Measurements from ENCODE around the gene CAMK1D.

The CAMK1D gene

GRCh38 chr10:12369982-12370381 is 20.6 kb downstream of the CAMK1D start:
- H3K27me3 ChIP-seq (ENCODE audit: insufficient read depth, low read depth, severe bottlenecking), result no peaks in the 10 kb centered on the region
- H3K4me3 ChIP-seq (ENCODE audit: low read depth, low read length), result no peak overlapping the region
- no peak overlapping the region for H3K27ac ChIP-seq
- H3K36me3 ChIP-seq, result no peaks in the 10 kb centered on the region
- H3K9me3 ChIP-seq (ENCODE audit: severe bottlenecking), result no peaks in the 10 kb centered on the region
- no peak for DNase-seq
- no peak for TF ChIP-seq CTCF (IDR thresholded peaks at IDR 0.05; ENCODE audit: low read depth, low read length)

GRCh38 chr10:12372846-12373245 is 23.5 kb downstream of the CAMK1D start:
- TF ChIP-seq CTCF (IDR thresholded peaks at IDR 0.05; ENCODE audit: low read depth, low read length), result no peak

GRCh38 chr10:12375076-12375504 is 25.7 kb downstream of the CAMK1D start:
- DNase-seq, result peak; percentile 36
- no peak for TF ChIP-seq CTCF (IDR thresholded peaks at IDR 0.05; ENCODE audit: low read depth, low read length)

More at GRCh38 chr10:12372846-12373245, 23.5 kb downstream of the CAMK1D start:
- DNase-seq, result no peak
- H3K27me3 ChIP-seq (ENCODE audit: insufficient read depth, low read depth, severe bottlenecking), result no peaks in the 10 kb centered on the region
- no peaks in the 10 kb centered on the region for H3K9me3 ChIP-seq (ENCODE audit: severe bottlenecking)
- H3K27ac ChIP-seq, result no peak overlapping the region
- no peak overlapping the region for H3K4me3 ChIP-seq (ENCODE audit: low read depth, low read length)
- H3K36me3 ChIP-seq, result no peaks in the 10 kb centered on the region

GRCh38 chr10:12376211-12376610 is 26.9 kb downstream of the CAMK1D start:
- no peaks in the 10 kb centered on the region for H3K9me3 ChIP-seq (ENCODE audit: severe bottlenecking)
- no peak for DNase-seq
- no peaks in the 10 kb centered on the region for H3K36me3 ChIP-seq
- no peak for TF ChIP-seq CTCF (IDR thresholded peaks at IDR 0.05; ENCODE audit: low read depth, low read length)
- no peaks in the 10 kb centered on the region for H3K27me3 ChIP-seq (ENCODE audit: insufficient read depth, low read depth, severe bottlenecking)
- H3K27ac ChIP-seq, result no peak overlapping the region
- H3K4me3 ChIP-seq (ENCODE audit: low read depth, low read length), result no peak overlapping the region

More at GRCh38 chr10:12375076-12375504, 25.7 kb downstream of the CAMK1D start:
- no peak overlapping the region for H3K27ac ChIP-seq
- no peak overlapping the region for H3K4me3 ChIP-seq (ENCODE audit: low read depth, low read length)
- H3K9me3 ChIP-seq (ENCODE audit: severe bottlenecking), result no peaks in the 10 kb centered on the region
- no peaks in the 10 kb centered on the region for H3K36me3 ChIP-seq
- no peaks in the 10 kb centered on the region for H3K27me3 ChIP-seq (ENCODE audit: insufficient read depth, low read depth, severe bottlenecking)

- Histone ChIP-seq H3K36me3 (no peaks in the 10 kb centered on the region), H3K27ac (no peak overlapping the region), H3K4me3 (ENCODE audit: low read depth, low read length) (no peak overlapping the region), H3K27me3 (ENCODE audit: insufficient read depth, low read depth, severe bottlenecking) (no peaks in the 10 kb centered on the region), H3K9me3 (ENCODE audit: severe bottlenecking) (no peaks in the 10 kb centered on the region)
- DNase-seq, result no peak
- no peak for TF ChIP-seq CTCF (IDR thresholded peaks at IDR 0.05; ENCODE audit: low read depth, low read length)
Observed at GRCh38 chr10:12377658-12378290, 28.4 kb downstream of the CAMK1D start.

GRCh38 chr10:12380999-12381398 is 31.7 kb downstream of the CAMK1D start:
- DNase-seq, result no peak
- no peaks in the 10 kb centered on the region for H3K36me3 ChIP-seq
- H3K4me3 ChIP-seq (ENCODE audit: low read depth, low read length), result no peak overlapping the region
- no peak for TF ChIP-seq CTCF (IDR thresholded peaks at IDR 0.05; ENCODE audit: low read depth, low read length)
- H3K9me3 ChIP-seq (ENCODE audit: severe bottlenecking), result no peaks in the 10 kb centered on the region
- H3K27me3 ChIP-seq (ENCODE audit: insufficient read depth, low read depth, severe bottlenecking), result no peaks in the 10 kb centered on the region
- H3K27ac ChIP-seq, result no peak overlapping the region

Measured in WERI-Rb-1 (cell line).